ENCODE results near the gene ALLC. TPM values are rescaled to one million over a fixed set of nuclear protein-coding genes. Genes with fewer than 3 reads are reported as not detected.
A peak's percentile ranks its signal among the peaks of the same experiment; 100 is the strongest.

ALLC gene
- polyA plus RNA-seq, 1 experiment, result not detected

DNA sequence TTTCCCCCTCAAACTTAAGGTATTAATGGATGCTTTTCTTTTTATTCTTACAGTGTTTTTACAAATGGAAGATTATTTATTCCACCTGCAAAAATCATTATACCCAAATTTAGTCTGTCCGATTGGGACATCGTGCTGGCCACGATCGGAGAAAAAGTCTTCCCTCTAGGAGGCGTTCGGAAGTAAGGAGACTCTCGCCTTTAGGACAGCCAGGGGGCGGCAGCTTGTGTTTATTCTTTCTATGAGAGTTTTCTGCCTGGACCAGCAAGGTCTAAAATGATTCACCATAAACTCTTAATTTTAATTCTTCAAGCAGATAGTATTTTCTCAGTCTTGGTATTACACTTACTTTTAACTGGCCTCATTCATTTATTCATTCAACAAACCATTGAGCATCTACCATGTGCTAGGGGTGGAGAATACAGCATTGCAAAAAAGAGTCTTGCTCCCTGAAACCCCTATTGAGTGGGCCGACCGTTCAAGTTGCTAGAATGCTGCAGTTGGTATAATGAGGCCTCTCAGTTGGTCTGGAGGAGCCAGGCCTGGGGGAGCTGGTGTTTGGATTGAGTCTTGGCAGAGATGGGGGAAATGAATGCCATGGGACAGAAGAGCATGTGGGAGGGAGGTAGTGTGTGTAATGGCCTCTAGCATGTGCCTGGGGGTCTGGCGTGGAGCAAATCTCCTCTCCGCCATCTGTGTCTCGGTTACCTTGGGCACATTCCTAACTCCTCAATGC, 84.0 kb downstream of the ALLC start:
- DNase-seq (ENCODE audit: low read depth, low spot score), result no peak
- no peaks in the 10 kb centered on the region; the same call in 1 of the 2 replicates for H3K9me3 ChIP-seq (ENCODE audit: control insufficient read depth, insufficient read depth, low read length)
- no peak overlapping the region for H3K27ac ChIP-seq (ENCODE audit: low read depth, low read length)
- CTCF ChIA-PET, result interaction anchor here (0.6 to 6.5 kb wide), 4 partner anchors 14 to 85 kb away, joined by 3 to 72 read pairs (median 14); no protein-coding TSS in a partner anchor
- H3K27me3 ChIP-seq (ENCODE audit: control insufficient read depth, insufficient read depth, low read length), result peaks cover 8% of the 10 kb centered on the region
- TF ChIP-seq, protein P1, sequence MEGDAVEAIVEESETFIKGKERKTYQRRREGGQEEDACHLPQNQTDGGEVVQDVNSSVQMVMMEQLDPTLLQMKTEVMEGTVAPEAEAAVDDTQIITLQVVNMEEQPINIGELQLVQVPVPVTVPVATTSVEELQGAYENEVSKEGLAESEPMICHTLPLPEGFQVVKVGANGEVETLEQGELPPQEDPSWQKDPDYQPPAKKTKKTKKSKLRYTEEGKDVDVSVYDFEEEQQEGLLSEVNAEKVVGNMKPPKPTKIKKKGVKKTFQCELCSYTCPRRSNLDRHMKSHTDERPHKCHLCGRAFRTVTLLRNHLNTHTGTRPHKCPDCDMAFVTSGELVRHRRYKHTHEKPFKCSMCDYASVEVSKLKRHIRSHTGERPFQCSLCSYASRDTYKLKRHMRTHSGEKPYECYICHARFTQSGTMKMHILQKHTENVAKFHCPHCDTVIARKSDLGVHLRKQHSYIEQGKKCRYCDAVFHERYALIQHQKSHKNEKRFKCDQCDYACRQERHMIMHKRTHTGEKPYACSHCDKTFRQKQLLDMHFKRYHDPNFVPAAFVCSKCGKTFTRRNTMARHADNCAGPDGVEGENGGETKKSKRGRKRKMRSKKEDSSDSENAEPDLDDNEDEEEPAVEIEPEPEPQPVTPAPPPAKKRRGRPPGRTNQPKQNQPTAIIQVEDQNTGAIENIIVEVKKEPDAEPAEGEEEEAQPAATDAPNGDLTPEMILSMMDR (IDR thresholded peaks at IDR 0.05; ENCODE audit: low read depth, low read length), result peak; percentile 19; the same call in 1 of the 2 replicates
- no peak overlapping the region for H3K4me3 ChIP-seq (ENCODE audit: low read depth, low read length)
- POLR2A ChIA-PET, result no interaction called here

DNA sequence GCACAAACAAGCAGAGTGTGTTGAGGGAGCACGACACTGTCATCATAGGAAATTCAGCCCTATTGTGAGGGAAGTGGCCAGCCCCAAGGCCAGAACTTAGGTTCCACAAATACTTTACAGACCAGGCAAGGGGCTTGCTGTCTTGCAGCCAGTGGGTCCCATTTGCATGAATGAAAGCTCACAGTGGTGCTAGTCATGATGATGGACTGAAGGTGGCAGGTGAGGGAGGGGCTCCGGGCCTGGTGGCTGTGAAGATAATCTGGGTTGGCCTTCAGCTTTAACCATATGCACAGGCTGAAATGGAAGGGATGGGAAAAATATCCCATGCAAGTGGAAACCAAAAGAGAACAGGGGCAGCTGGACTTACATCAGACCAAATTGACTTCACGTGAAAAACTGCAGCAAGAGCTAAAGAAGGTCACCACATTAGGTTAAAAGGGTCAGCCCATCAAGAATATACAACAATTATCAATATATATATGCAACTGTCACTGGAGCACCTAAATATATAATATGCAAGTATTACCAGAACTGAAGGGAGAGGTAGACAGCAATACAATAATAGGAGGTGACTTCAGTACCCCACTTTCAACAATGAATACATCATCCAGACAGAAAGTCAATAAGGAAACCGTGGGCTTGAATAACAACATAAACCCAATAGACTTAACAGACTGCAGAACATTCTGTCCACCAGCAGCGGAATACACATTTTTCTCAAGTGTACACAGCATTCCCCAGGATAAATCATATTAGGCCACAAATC, 84.9 kb downstream of the ALLC start:
- Histone ChIP-seq H3K4me3 (ENCODE audit: low read depth, low read length) (no peak overlapping the region), H3K27ac (ENCODE audit: low read depth, low read length) (no peak overlapping the region), H3K27me3 (ENCODE audit: control insufficient read depth, insufficient read depth, low read length) (peaks cover 3% of the 10 kb centered on the region), H3K9me3 (ENCODE audit: control insufficient read depth, insufficient read depth, low read length) (no peaks in the 10 kb centered on the region; the same call in 1 of the 2 replicates)
- CTCF ChIA-PET, result interaction anchor here (0.6 to 4.4 kb wide), 2 partner anchors 15 to 84 kb away, joined by 3 to 25 read pairs; no protein-coding TSS in a partner anchor
- TF ChIP-seq, protein P1 (IDR thresholded peaks at IDR 0.05; ENCODE audit: low read depth, low read length), result no peak
- DNase-seq (ENCODE audit: low read depth, low spot score), result no peak
- POLR2A ChIA-PET, result no interaction called here

DNA sequence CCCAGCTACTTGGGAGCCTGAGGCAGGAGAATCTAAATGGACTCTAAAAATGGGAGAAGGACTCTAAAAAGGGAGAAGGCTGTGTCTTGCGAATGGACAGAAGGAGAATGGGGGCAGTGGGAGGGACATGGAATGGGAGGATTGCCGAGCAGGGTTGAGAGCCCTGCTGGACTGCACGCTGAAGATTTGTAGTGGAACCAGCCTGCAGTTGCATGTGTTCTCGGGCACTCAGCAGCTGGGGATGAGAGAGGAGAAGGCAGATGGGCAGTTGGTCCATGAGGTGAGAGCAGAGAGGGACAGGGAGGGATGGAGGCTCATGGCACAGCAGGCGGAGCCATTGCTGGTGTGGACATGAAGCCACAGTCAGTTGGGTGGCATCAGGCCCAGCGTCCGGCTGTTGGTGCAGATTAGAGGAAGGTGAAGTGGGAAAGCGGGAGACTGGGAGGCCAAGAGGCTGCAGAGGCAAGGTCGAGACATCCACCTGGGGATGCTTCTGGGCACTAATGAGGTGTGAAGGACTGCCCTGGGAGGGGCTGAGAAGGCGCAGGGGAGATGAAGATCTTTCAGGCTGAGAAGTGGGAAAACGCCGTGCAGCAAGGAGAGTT, 86.1 kb downstream of the ALLC start:
- Histone ChIP-seq H3K27ac (ENCODE audit: low read depth, low read length) (no peak overlapping the region), H3K4me3 (ENCODE audit: low read depth, low read length) (no peak overlapping the region), H3K27me3 (ENCODE audit: control insufficient read depth, insufficient read depth, low read length) (peaks cover 5% of the 10 kb centered on the region), H3K9me3 (ENCODE audit: control insufficient read depth, insufficient read depth, low read length) (no peaks in the 10 kb centered on the region; the same call in 1 of the 2 replicates)
- no peak for DNase-seq (ENCODE audit: low read depth, low spot score)
- TF ChIP-seq, protein P1 (IDR thresholded peaks at IDR 0.05; ENCODE audit: low read depth, low read length), result no peak
- POLR2A ChIA-PET, result no interaction called here
- CTCF ChIA-PET, result interaction anchor here (4.4 kb wide), 1 partner anchor 16 kb away, joined by 25 read pairs; no protein-coding TSS in a partner anchor

DNA sequence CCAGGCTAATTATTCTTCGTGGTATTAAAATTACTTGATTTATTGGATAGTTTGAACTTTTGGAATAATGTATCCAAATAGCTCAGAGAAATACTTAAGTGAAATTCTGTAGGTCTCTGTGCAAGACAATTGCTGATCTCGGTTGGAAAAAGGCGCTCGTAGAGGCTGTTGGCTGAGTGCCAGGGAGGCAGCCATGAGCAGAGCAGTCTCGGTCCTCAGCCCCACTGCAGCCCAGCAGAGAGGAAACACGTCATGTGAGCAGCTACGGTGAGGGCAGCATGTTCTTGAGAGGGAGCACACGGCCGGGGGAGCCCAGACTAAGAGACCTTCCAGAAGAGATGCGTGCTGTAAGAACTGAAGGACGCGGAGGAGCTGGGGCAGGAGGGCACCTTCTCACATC, 87.9 kb downstream of the ALLC start:
- ChIA-PET CTCF (interaction anchor here (1.3 to 1.9 kb wide), 2 partner anchors 18 to 35 kb away, joined by 7 to 14 read pairs; no protein-coding TSS in a partner anchor), POLR2A (no interaction called here)
- Histone ChIP-seq H3K4me3 (ENCODE audit: low read depth, low read length) (no peak overlapping the region), H3K27ac (ENCODE audit: low read depth, low read length) (no peak overlapping the region), H3K27me3 (ENCODE audit: control insufficient read depth, insufficient read depth, low read length) (peaks cover 5% of the 10 kb centered on the region), H3K9me3 (ENCODE audit: control insufficient read depth, insufficient read depth, low read length) (no peaks in the 10 kb centered on the region; the same call in 1 of the 2 replicates)
- TF ChIP-seq, protein P1 (IDR thresholded peaks at IDR 0.05; ENCODE audit: low read depth, low read length), result no peak
- no peak for DNase-seq (ENCODE audit: low read depth, low spot score)

All from AG04450 (cell line).